Stimulated activated CD4-positive, alpha-beta T cell treated with anti-CD3 and anti-CD28 coated beads, TNF-alpha, amount 100 ng/mL, for 48 hours (primary cell): ENCODE data around the gene ZNF440.
"Not testable (repeated sequence)": the region's sequence is repeated elsewhere in the genome, so short reads cannot be mapped to it uniquely, and the experiment has no call there.

ENCODE experiments used
- DNase-seq, 3 donors: peaks; one replicate each; pipeline ENCODE4 v3.0.0-alpha.2; 2020; ENCODE audit warnings: low read depth in 3 of 3

Gene ZNF440

GRCh38 chr19:11828957-11829876 lies 15.1 kb downstream of the ZNF440 start:
- not testable (repeated sequence) for DNase-seq

- DNase-seq, result no peak
These were observed 18.3 kb downstream of the ZNF440 start for GRCh38 chr19:11832253-11832912.

DNA sequence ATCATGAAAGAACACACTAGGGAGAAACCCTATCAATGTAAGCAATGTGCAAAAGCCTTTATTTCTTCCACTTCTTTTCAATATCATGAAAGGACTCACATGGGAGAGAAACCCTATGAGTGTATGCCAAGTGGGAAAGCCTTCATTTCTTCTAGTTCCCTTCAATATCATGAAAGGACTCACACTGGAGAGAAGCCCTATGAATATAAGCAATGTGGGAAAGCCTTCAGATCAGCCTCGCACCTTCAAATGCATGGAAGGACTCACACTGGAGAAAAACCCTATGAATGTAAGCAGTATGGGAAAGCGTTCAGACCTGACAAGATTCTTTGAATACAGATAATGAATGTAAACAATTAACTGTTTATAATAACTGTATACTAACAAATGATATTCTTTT lies 19.5 kb downstream of the ZNF440 start:
- DNase-seq, result no peak

DNA sequence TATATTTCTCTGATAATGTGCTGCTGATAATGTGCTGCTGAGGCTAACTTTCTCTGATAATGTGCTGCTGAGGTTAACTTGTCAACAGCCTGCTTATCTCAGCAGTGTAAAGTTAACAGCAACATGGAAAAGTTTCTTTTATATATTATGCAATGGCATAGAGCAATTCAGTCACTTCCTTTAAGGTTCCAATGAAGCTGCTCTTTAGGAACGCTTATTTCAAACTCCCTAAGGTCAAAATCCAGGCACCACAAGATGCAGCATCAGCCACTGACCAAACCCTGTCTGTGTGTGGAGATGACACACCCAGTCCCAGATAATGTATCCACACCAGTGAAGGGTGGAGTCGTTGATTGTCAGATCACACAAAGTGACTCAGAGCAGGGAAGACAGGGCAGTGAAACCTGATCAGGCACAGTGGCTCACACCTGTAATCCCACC lies 21.6 kb downstream of the ZNF440 start:
- not testable (repeated sequence) for DNase-seq

- no peak for DNase-seq
These were observed 29.6 kb downstream of the ZNF440 start for GRCh38 chr19:11843722-11844121.

GRCh38 chr19:11847615-11848014 lies 33.5 kb downstream of the ZNF440 start:
- not testable (repeated sequence) for DNase-seq

DNA sequence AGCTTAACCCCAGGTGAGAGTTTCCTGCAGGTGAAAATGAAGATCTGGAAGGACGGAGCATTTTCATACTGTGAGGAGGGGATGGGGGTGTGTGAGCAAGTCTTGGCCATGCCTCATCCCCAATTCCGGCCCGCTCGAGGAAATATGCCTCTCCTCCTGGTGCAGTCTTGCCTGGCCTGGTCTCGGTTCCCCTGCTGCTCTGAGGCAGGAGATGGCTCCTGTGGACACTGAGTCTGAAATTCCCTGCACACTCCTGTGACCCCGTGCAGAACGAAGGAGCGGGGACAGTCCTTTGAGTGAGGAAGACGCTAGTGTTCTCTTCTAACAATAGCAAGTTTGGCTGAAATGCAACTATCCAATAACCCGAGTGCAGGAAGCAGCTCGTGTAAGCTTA lies 34.1 kb downstream of the ZNF440 start:
- DNase-seq, result no peak

DNA sequence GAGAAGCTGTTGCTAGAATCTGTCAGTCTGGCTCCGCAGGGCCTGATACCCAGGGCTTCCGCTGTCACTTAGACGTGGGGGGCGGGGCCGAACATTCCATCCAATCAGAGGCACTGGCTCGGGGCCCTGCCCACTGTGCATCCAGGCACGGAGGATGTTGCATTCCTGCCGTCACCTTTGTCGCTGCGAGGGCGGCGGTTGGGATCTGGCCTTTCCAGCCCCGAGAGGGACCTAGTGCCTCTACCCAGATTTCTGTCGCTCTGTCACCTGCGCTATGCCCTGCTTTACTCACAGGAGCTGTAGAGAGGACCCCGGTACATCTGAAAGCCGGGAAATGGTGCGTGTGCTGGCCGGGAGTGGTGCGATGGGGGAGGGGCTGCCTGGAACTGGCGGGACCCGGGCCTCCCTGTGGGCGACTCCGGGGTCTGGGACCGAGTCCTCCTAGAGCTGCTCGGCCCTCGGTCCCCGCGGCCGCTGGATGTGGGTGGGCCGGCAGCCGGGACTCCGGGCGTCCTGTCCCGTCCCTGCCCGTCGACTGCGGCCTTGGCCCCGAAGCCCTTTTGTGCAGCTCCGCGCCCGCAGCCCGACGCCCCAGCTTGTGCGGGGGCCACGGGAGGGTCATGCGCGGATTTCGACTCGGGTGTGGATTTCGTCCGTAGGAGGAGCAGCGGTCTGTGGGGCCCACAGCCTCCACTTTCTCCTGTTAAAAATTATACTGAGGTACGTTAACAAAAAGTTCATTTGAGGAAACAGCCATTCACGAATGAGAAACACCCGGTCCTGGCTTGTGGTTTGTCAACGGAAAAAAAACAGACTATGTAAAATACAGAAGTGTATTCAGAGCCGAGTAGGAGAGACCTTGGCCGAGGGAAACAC lies 34.8 kb downstream of the ZNF440 start, which contains the start of gene ZNF439:
ZNF439 (plus strand) TSS at position 133 of the 876 bp plus-strand sequence; CDS start at position 275, 142 bp downstream.
- peak; percentile 82 to 86 (median 85) for DNase-seq

DNA sequence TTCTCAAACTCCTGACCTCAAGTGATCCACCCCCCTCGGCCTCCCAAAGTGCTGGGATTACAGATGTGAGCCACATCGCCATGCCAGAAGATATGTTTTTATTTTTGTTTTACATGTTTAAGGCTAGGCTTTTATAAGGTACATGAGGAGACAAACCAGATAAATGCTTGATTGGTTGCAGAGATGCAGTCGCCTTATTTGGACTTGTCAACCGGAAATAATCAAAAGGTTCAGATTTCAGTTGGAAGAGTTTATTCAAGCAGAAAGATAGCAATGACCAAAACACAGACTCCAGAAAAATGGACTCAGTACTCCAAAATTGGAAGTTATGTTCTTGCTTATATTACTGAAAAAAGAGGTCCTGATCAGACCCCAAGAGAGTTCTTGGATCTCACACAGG lies 36.2 kb downstream of the ZNF440 start:
- not testable (repeated sequence) for DNase-seq

- no peak for DNase-seq
These were observed 39.3 kb downstream of the ZNF440 start for GRCh38 chr19:11853358-11853757.

DNA sequence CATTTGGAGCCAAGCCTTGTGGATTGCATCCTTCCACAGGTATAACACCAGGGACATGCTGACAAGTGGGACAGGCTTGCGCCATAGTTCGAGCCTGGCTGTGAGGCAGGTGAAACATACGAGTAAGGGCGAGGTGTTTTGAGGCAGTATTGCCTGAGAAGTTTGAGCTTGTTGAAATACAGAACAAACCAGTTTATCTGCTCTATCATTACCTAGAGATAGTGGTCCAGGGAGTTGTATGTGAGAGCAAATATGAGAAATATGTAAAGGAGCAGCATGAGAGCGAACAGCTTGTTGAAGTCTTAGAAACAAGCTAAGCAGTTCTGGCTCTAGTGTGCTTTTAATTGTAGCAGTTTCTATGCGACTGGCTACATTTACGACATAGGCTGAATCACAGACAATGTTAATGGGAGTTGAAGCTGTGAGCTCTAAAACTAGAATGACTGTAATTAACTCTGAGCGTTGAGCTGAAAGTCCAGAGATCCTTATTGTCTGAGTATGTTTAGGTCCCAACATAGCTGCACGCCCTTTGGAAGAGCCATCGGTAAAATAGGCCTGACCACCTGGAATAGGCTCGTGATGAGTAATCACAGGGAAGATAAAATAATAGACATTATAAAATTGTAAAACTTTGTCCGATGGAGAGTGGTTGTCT lies 42.6 kb downstream of the ZNF440 start:
- no peak for DNase-seq

GRCh38 chr19:11860721-11861120 lies 46.6 kb downstream of the ZNF440 start:
- no peak for DNase-seq

GRCh38 chr19:11861301-11861700 lies 47.2 kb downstream of the ZNF440 start:
- DNase-seq, result no peak

- not testable (repeated sequence) for DNase-seq
These were observed 53.7 kb downstream of the ZNF440 start for GRCh38 chr19:11867766-11868165.

- no peak for DNase-seq
These were observed 54.1 kb downstream of the ZNF440 start for GRCh38 chr19:11868188-11868587.

DNA sequence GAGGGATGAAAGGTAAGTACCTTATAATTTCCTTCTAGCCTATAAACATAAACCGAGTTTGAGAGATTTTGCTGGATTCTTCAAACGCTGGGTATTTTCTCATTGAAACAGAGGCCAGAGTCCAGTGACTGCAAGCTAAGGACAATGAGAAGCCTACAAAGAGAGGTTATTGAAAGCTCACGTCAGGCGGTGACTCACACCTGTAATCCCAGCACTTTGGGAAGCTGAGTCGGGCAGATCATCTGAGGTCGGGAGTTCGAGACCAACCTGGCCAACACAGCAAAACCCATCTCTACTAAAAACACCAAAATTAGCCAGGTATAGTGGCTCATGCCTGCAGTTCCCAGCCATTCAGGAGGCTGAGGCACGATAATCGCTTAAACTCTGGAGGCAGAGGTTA lies 58.6 kb downstream of the ZNF440 start:
- DNase-seq, result no peak

- no peak for DNase-seq
These were observed 59.7 kb downstream of the ZNF440 start for GRCh38 chr19:11873762-11874161.

- DNase-seq, result peak; percentile 19 to 40 (median 22)
These were observed 65.7 kb downstream of the ZNF440 start for GRCh38 chr19:11879687-11880266.

- DNase-seq, result no peak
These were observed 66.5 kb downstream of the ZNF440 start for GRCh38 chr19:11880598-11880997.

- DNase-seq, result peak; percentile 27 to 61 (median 44)
These were observed 67.2 kb downstream of the ZNF440 start for GRCh38 chr19:11881151-11881800.
